22Rv1 (cell line): ENCODE measurements around the gene DTX1.
"Not testable (repeated sequence)": the region's sequence is repeated elsewhere in the genome, so short reads cannot be mapped to it uniquely, and the experiment has no call there.

Source experiments
- ZFX ChIP-seq: fragments of 450-650 bp; IDR thresholded peaks from 2 replicates; pipeline ENCODE4 v1.6.1; 2017; ENCODE audit warnings: antibody characterized with exemption, borderline replicate concordance
- TF ChIP-seq, protein P1 (sequence below): fragments of 450-650 bp; IDR thresholded peaks from 2 replicates; pipeline ENCODE4 v1.5.1; 2017; ENCODE audit warnings: mild to moderate bottlenecking

DNA sequence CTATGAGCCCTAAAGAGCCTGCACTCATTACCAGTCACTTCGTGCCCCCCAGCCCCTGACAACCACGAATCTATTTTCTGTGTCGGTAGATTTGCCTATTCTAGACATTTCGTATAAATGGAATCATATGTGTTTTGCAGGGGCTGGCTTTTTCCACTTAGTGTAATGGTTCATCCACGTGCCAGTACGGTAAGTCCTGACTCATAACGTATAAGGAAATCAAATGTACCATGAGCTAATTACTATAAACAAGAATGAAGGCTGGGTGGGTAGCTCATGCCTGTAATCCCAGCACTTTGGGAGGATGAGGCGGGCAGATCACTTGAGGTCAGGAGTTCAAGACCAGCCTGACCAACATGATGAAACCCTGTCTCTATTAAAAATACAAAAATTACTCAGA, 61.2 kb downstream of the DTX1 start:
- TF ChIP-seq, protein P1, sequence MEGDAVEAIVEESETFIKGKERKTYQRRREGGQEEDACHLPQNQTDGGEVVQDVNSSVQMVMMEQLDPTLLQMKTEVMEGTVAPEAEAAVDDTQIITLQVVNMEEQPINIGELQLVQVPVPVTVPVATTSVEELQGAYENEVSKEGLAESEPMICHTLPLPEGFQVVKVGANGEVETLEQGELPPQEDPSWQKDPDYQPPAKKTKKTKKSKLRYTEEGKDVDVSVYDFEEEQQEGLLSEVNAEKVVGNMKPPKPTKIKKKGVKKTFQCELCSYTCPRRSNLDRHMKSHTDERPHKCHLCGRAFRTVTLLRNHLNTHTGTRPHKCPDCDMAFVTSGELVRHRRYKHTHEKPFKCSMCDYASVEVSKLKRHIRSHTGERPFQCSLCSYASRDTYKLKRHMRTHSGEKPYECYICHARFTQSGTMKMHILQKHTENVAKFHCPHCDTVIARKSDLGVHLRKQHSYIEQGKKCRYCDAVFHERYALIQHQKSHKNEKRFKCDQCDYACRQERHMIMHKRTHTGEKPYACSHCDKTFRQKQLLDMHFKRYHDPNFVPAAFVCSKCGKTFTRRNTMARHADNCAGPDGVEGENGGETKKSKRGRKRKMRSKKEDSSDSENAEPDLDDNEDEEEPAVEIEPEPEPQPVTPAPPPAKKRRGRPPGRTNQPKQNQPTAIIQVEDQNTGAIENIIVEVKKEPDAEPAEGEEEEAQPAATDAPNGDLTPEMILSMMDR: not testable (repeated sequence)
- not testable (repeated sequence) for TF ChIP-seq ZFX
